Astrocyte (in vitro differentiated cells and primary cell): ENCODE results near the gene TTC34. TPM values are rescaled to one million over a fixed set of nuclear protein-coding genes. Genes with fewer than 3 reads are reported as not detected.

Experiments used
- DNase-seq: peaks from one replicate; pipeline ENCODE4 v3.0.0-alpha.2; 2010; ENCODE audit warnings: low read depth
- FAIRE-seq: peaks from 2 replicates; lab custom pipeline; 2011; peaks lifted over from hg19 to GRCh38; lab: Jason Lieb, UNC
- H2AFZ ChIP-seq: 2 replicates; pipeline ENCODE4 v1.6.0; 2012; ENCODE audit warnings: low read depth, low read length, inconsistent platforms
- H3K27ac ChIP-seq: 2 replicates; pipeline ENCODE4 v1.5.1; 2011; ENCODE audit warnings: low read depth, low read length, inconsistent platforms
- H3K27me3 ChIP-seq: 2 replicates; pipeline ENCODE4 v1.6.0; 2011; ENCODE audit warnings: low read length, inconsistent platforms; ENCODE audit not compliant: insufficient read depth
- H3K36me3 ChIP-seq: 2 replicates; pipeline ENCODE4 v1.5.1; 2011; ENCODE audit warnings: low read length, inconsistent platforms; ENCODE audit not compliant: insufficient read depth
- H3K4me1 ChIP-seq: 2 replicates; pipeline ENCODE4 v1.5.1; 2011; ENCODE audit warnings: low read length, inconsistent platforms; ENCODE audit not compliant: insufficient read depth
- H3K4me2 ChIP-seq: 2 replicates; pipeline ENCODE4 v1.6.0; 2012; ENCODE audit warnings: low read length, inconsistent platforms
- H3K4me3 ChIP-seq: 2 replicates; pipeline ENCODE4 v1.5.1; 2011; ENCODE audit warnings: low read depth, mild to moderate bottlenecking, low read length, inconsistent platforms; ENCODE audit not compliant: insufficient read depth
- H3K79me2 ChIP-seq: 2 replicates; pipeline ENCODE4 v1.6.0; 2012; ENCODE audit warnings: mild to moderate bottlenecking, low read length, inconsistent platforms; ENCODE audit not compliant: insufficient read depth
- H3K9ac ChIP-seq: 2 replicates; pipeline ENCODE4 v1.6.0; 2012; ENCODE audit warnings: mild to moderate bottlenecking, low read length, inconsistent platforms
- H3K9me3 ChIP-seq: 2 replicates; pipeline ENCODE4 v1.5.1; 2012; ENCODE audit warnings: low read depth, mild to moderate bottlenecking, low read length, inconsistent platforms; ENCODE audit not compliant: insufficient read depth
- H4K20me1 ChIP-seq: 2 replicates; pipeline ENCODE4 v1.6.0; 2012; ENCODE audit warnings: low read length, inconsistent platforms; ENCODE audit not compliant: insufficient read depth
- H3K27ac Mint-ChIP-seq: one replicate; pipeline ENCODE4 v1.8.0; 2021; ENCODE audit warnings: mild to moderate bottlenecking, mixed read lengths; ENCODE audit not compliant: unreplicated experiment
- H3K27me3 Mint-ChIP-seq: one replicate; pipeline ENCODE4 v1.8.0; 2021; ENCODE audit warnings: low read depth, mixed read lengths; ENCODE audit not compliant: unreplicated experiment
- H3K36me3 Mint-ChIP-seq: one replicate; pipeline ENCODE4 v1.8.0; 2021; ENCODE audit warnings: low read depth, mixed read lengths; ENCODE audit not compliant: unreplicated experiment
- H3K4me1 Mint-ChIP-seq: one replicate; pipeline ENCODE4 v1.8.0; 2021; ENCODE audit warnings: low read depth, mixed read lengths; ENCODE audit not compliant: unreplicated experiment
- H3K4me3 Mint-ChIP-seq: one replicate; pipeline ENCODE4 v1.8.0; 2021; ENCODE audit warnings: mild to moderate bottlenecking, moderate library complexity, mixed read lengths; ENCODE audit not compliant: unreplicated experiment
- H3K9me3 Mint-ChIP-seq: one replicate; pipeline ENCODE4 v1.8.0; 2021; ENCODE audit warnings: mild to moderate bottlenecking, mixed read lengths; ENCODE audit not compliant: unreplicated experiment
- CTCF ChIP-seq: IDR thresholded peaks from 2 replicates; pipeline ENCODE4 v1.5.1; 2011; ENCODE audit warnings: low read depth, mild to moderate bottlenecking, inconsistent platforms, low read length, moderate library complexity; ENCODE audit not compliant: insufficient read depth
- EZH2 ChIP-seq: IDR thresholded peaks from 2 replicates; pipeline ENCODE4 v1.6.1; 2012; ENCODE audit warnings: mild to moderate bottlenecking, low read length, inconsistent platforms; ENCODE audit not compliant: insufficient read depth
- total RNA-seq: library from RNA; stranded (reverse); gene quantifications from 2 replicates; pipeline ENCODE4 v1.2.1, GENCODE V29; 2021

TTC34 gene
- total RNA-seq, 1 donor from 2014 or later = 0.39 TPM

- no peak for TF ChIP-seq EZH2
- no peak for TF ChIP-seq CTCF
- H3K36me3 Mint-ChIP-seq = peaks cover 2% of the 10 kb centered on the region
- H3K79me2 ChIP-seq = no peaks in the 10 kb centered on the region
Observed at GRCh38 chr1:2601721-2602303, 199.7 kb downstream of the TTC34 start.

DNA sequence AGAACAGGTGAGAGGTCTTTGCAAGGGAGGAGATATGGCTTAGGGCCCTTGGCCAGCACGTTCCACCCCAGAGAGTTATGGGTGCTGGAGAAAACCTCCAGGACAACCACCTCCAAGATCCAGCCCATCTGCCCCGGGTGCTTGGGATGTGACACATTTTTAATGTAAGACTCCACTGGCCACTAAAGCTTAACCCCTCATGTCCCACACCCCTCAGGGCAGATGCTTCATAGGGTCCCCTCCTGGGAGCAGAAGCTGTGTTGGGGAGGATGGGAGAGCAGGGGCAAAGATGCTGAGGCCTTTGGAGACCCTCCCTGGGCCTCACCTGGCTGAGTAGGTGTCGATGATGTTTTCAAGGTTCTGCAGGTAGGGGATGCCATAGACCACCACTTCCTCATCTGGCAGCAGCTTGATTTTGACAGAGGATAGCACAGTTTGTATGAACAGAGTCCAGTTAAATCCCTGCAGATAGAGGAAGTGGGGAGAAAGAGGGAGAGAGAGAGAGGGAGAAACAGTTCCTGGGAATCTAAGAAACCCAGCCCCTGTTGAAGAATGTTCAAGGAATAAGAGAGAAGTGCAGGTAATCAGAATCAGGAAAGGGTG, 203.1 kb downstream of the TTC34 start:
- H2AFZ ChIP-seq = no peak overlapping the region
- H3K9me3 Mint-ChIP-seq = peaks cover 5% of the 10 kb centered on the region
- peak overlapping the region; percentile 38 for H3K27ac Mint-ChIP-seq
- H3K79me2 ChIP-seq = no peaks in the 10 kb centered on the region
- peaks cover 3% of the 10 kb centered on the region for H3K4me1 ChIP-seq
- no peak overlapping the region for H3K4me2 ChIP-seq
- DNase-seq (no peak), FAIRE-seq (no peak)
- no peak for TF ChIP-seq EZH2
- no peak for TF ChIP-seq CTCF
- H3K9me3 ChIP-seq = no peaks in the 10 kb centered on the region
- no peaks in the 10 kb centered on the region for H3K27me3 ChIP-seq
- no peak overlapping the region for H3K4me3 ChIP-seq
- H3K27ac ChIP-seq = no peak overlapping the region
- H4K20me1 ChIP-seq = no peaks in the 10 kb centered on the region
- H3K36me3 Mint-ChIP-seq = peaks cover 2% of the 10 kb centered on the region
- H3K9ac ChIP-seq = no peak overlapping the region
- H3K4me1 Mint-ChIP-seq = no peaks in the 10 kb centered on the region
- H3K36me3 ChIP-seq = no peaks in the 10 kb centered on the region
- H3K4me3 Mint-ChIP-seq = no peak overlapping the region
- H3K27me3 Mint-ChIP-seq = peaks cover 18% of the 10 kb centered on the region

More at GRCh38 chr1:2601721-2602303, 199.7 kb downstream of the TTC34 start:
- Histone ChIP-seq H3K4me3 (no peak overlapping the region), H3K9me3 (no peaks in the 10 kb centered on the region), H3K36me3 (no peaks in the 10 kb centered on the region), H3K27me3 (no peaks in the 10 kb centered on the region), H2AFZ (no peak overlapping the region), H4K20me1 (no peaks in the 10 kb centered on the region), H3K27ac (no peak overlapping the region), H3K4me2 (no peak overlapping the region), H3K9ac (no peak overlapping the region), H3K4me1 (no peaks in the 10 kb centered on the region)
- no peak overlapping the region for H3K4me3 Mint-ChIP-seq
- no peak overlapping the region for H3K27ac Mint-ChIP-seq
- peaks cover 5% of the 10 kb centered on the region for H3K9me3 Mint-ChIP-seq
- no peaks in the 10 kb centered on the region for H3K4me1 Mint-ChIP-seq
- H3K27me3 Mint-ChIP-seq = peaks cover 18% of the 10 kb centered on the region
- DNase-seq = no peak
- no peak for FAIRE-seq
